Mesothelial cell of epicardium (in vitro differentiated cells): ENCODE measurements around the gene UBE2G2. TPM values are rescaled to one million over a fixed set of nuclear protein-coding genes. Genes with fewer than 3 reads are reported as not detected.
A peak's percentile ranks its signal among the peaks of the same experiment; 100 is the strongest.

Experiments
- DNase-seq, 2 experiments: peaks; one replicate each; pipeline ENCODE4 v3.0.0; 2021; ENCODE audit warnings: low spot score in 2 of 2; ENCODE audit not compliant: unreplicated experiment in 2 of 2
- H3K27ac Mint-ChIP-seq: 2 replicates; pipeline ENCODE4 v1.8.0; 2021; ENCODE audit warnings: mixed read lengths
- H3K27me3 Mint-ChIP-seq: 2 replicates; pipeline ENCODE4 v1.8.0; 2021; ENCODE audit warnings: low read depth, mixed read lengths
- H3K36me3 Mint-ChIP-seq: 2 replicates; pipeline ENCODE4 v1.8.0; 2021; ENCODE audit warnings: mixed read lengths
- H3K4me1 Mint-ChIP-seq: 2 replicates; pipeline ENCODE4 v1.8.0; 2021; ENCODE audit warnings: mixed read lengths
- H3K4me3 Mint-ChIP-seq: 2 replicates; pipeline ENCODE4 v1.8.0; 2021; ENCODE audit warnings: mild to moderate bottlenecking, moderate library complexity, mixed read lengths
- H3K9me3 Mint-ChIP-seq: 2 replicates; pipeline ENCODE4 v1.8.0; 2021; ENCODE audit warnings: mixed read lengths
- total RNA-seq: library from RNA; stranded (reverse); gene quantifications from 3 replicates; pipeline ENCODE4 v1.2.1, GENCODE V29; 2021
- TF ChIP-seq, protein P1 (sequence below): fragments of 200-600 bp; sonication (generic); IDR thresholded peaks from one replicate; pipeline ENCODE4 v1.5.0; 2021; ENCODE audit warnings: antibody characterized with exemption; ENCODE audit not compliant: unreplicated experiment

UBE2G2 gene
- total RNA-seq, 1 donor from 2014 or later = 95.4 TPM

- H3K9me3 Mint-ChIP-seq = peaks cover 32% of the 10 kb centered on the region
- TF ChIP-seq, protein P1, sequence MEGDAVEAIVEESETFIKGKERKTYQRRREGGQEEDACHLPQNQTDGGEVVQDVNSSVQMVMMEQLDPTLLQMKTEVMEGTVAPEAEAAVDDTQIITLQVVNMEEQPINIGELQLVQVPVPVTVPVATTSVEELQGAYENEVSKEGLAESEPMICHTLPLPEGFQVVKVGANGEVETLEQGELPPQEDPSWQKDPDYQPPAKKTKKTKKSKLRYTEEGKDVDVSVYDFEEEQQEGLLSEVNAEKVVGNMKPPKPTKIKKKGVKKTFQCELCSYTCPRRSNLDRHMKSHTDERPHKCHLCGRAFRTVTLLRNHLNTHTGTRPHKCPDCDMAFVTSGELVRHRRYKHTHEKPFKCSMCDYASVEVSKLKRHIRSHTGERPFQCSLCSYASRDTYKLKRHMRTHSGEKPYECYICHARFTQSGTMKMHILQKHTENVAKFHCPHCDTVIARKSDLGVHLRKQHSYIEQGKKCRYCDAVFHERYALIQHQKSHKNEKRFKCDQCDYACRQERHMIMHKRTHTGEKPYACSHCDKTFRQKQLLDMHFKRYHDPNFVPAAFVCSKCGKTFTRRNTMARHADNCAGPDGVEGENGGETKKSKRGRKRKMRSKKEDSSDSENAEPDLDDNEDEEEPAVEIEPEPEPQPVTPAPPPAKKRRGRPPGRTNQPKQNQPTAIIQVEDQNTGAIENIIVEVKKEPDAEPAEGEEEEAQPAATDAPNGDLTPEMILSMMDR = no peak
- H3K36me3 Mint-ChIP-seq = peaks cover 13% of the 10 kb centered on the region
- no peak overlapping the region for H3K27ac Mint-ChIP-seq
- peaks cover 6% of the 10 kb centered on the region for H3K4me1 Mint-ChIP-seq
- H3K27me3 Mint-ChIP-seq = no peaks in the 10 kb centered on the region
- no peak for DNase-seq
- no peak overlapping the region for H3K4me3 Mint-ChIP-seq
Observed at GRCh38 chr21:44828362-44829056, 26.9 kb upstream of the UBE2G2 start.

- DNase-seq = no peak
- H3K27me3 Mint-ChIP-seq = no peaks in the 10 kb centered on the region
- H3K9me3 Mint-ChIP-seq = peaks cover 45% of the 10 kb centered on the region
- H3K4me1 Mint-ChIP-seq = no peaks in the 10 kb centered on the region
- no peak overlapping the region for H3K27ac Mint-ChIP-seq
- H3K36me3 Mint-ChIP-seq = peaks cover 19% of the 10 kb centered on the region
- TF ChIP-seq, protein P1 = no peak
- H3K4me3 Mint-ChIP-seq = no peak overlapping the region
Observed at GRCh38 chr21:44823179-44823660, 21.6 kb upstream of the UBE2G2 start.

DNA sequence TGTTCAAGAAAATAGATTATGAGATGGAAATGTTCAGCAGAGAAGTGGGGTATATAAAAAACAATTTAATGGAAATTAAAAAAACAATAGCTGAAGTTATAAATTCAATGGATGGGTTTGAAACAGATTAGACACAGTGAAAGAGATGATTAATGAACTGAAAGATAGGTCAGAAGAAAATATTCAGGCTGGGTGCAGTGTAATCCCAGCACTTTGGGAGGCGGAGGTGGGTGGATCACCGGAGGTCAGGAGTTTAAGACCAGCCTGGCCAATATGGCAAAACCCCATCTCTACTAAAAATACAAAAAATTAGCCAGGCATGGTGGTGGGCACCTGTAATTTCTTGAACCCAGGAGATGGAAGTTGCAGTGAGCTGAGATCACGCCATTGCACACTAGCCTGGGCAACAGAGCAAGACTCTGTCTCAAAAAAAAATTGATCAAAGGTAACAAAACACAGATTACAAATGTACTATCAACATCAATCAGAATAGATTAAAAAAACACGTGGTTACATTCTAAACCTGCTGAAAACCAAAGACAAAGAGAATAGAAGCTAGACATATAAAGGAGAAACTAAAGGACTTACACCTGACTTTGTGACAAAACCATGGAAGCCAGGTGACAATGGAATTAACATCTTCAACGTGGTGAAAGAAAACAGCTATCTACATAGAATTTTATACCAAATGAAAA is 21.0 kb upstream of the UBE2G2 start:
- no peak for DNase-seq
- no peaks in the 10 kb centered on the region for H3K4me1 Mint-ChIP-seq
- TF ChIP-seq, protein P1 = no peak

DNA sequence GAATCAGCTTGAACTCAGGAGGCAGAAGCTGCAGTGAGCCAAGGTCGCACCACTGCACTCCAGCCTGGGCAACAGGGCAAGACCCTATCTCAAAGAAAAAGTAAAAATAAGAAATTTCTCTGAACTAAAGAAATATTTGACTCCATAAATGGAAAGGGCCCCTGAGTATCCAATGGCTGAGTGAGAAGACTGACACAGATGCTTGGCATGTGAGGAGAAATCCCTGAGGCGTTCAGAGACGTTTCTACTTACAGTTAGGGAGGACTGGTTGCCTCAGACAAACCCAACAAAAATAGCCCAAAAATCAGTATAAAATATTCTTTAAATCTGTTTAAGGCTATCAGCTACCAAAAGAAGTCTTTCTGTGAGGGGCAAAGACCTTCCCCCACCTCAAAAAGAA is 19.2 kb upstream of the UBE2G2 start:
- H3K27me3 Mint-ChIP-seq = no peaks in the 10 kb centered on the region
- H3K27ac Mint-ChIP-seq = no peak overlapping the region
- H3K4me1 Mint-ChIP-seq = peaks cover 4% of the 10 kb centered on the region
- DNase-seq = no peak
- H3K9me3 Mint-ChIP-seq = peaks cover 31% of the 10 kb centered on the region
- TF ChIP-seq, protein P1 = no peak
- peaks cover 11% of the 10 kb centered on the region for H3K36me3 Mint-ChIP-seq
- no peak overlapping the region for H3K4me3 Mint-ChIP-seq

More for the DNA sequence above, 21.0 kb upstream of the UBE2G2 start:
- Mint-ChIP-seq H3K4me3 (no peak overlapping the region), H3K27ac (no peak overlapping the region), H3K27me3 (no peaks in the 10 kb centered on the region), H3K9me3 (peaks cover 39% of the 10 kb centered on the region), H3K36me3 (peaks cover 17% of the 10 kb centered on the region)

DNA sequence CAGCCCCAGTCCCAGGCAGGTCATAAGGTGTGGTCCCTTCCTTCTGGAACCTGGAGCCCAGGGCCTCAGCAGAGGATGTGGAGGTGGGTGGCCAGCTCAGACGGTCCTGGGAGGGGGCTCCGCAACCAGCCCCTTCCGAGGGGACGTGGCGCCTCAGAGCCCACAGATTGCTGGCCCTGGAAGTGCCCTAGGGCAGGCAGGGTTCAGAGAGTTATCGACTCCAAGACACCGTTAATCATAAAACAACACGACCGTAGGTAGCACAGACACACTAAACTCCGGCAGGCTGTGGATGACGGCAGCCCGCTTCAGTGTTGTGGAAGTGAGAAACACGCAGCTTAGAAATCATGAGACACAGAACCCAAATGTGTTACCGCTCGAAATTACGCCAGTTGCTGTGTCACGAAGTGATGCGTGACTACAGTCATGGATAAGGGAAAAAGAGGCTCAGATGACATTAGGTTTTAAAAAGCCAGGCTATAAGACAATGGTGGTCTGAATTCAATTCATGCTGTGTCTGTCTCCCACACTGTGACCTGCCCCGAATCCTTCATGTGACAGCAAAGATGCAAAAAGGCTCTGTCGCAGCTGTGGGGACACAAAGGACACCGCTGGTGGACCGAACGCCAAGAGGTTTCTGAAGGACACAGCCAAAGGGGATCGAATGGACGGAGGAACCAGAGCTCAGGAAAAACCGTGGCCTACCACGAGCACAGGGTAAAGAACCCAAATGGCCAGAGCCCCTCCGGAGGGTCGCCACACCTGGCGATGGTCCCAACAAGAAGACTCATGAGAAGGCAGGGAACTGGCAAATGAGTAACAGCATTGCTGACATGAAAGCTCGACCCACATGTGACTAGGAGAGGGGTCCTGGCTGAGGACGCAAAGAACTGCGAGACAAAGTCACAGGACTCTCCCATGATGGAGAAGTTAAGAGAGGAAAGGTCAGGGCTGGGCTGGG is 17.9 kb upstream of the UBE2G2 start:
- no peak overlapping the region for H3K27ac Mint-ChIP-seq
- peaks cover 4% of the 10 kb centered on the region for H3K4me1 Mint-ChIP-seq
- peaks cover 31% of the 10 kb centered on the region for H3K9me3 Mint-ChIP-seq
- H3K27me3 Mint-ChIP-seq = no peaks in the 10 kb centered on the region
- DNase-seq = no peak
- H3K4me3 Mint-ChIP-seq = peak overlapping the region; percentile 52
- TF ChIP-seq, protein P1 = no peak
- peaks cover 11% of the 10 kb centered on the region for H3K36me3 Mint-ChIP-seq
